GM18519 (cell line): ENCODE measurements around the gene CCDC148.
"Not testable (repeated sequence)": the region's sequence is repeated elsewhere in the genome, so short reads cannot be mapped to it uniquely, and the experiment has no call there.

Experiments used
- ATAC-seq: cut with Tn5 transposase; IDR thresholded peaks from one replicate; pipeline ENCODE4 v1.9.1; 2021; ENCODE audit warnings: mild to moderate bottlenecking, moderate library complexity; ENCODE audit not compliant: unreplicated experiment, low FRiP score

The CCDC148 gene

GRCh38 chr2:158443606-158444005 is 12.9 kb downstream of the CCDC148 start:
- no peak for ATAC-seq

- not testable (repeated sequence) for ATAC-seq
Measured at GRCh38 chr2:158439062-158439461, 17.5 kb downstream of the CCDC148 start.

GRCh38 chr2:158433716-158434115 is 22.8 kb downstream of the CCDC148 start:
- ATAC-seq, result not testable (repeated sequence)

- no peak for ATAC-seq
Measured at GRCh38 chr2:158432117-158432516, 24.4 kb downstream of the CCDC148 start.

- no peak for ATAC-seq
Measured at GRCh38 chr2:158414538-158414937, 42.0 kb downstream of the CCDC148 start.

GRCh38 chr2:158413581-158413980 is 43.0 kb downstream of the CCDC148 start:
- no peak for ATAC-seq

- ATAC-seq, result no peak
Measured at GRCh38 chr2:158412206-158412605, 44.3 kb downstream of the CCDC148 start.

- no peak for ATAC-seq
Measured at GRCh38 chr2:158411748-158412147, 44.8 kb downstream of the CCDC148 start.

- no peak for ATAC-seq
Measured at GRCh38 chr2:158410132-158410531, 46.4 kb downstream of the CCDC148 start.

- no peak for ATAC-seq
Measured at GRCh38 chr2:158407031-158407430, 49.5 kb downstream of the CCDC148 start.

GRCh38 chr2:158405341-158405740 is 51.2 kb downstream of the CCDC148 start:
- ATAC-seq, result no peak

GRCh38 chr2:158403237-158403636 is 53.3 kb downstream of the CCDC148 start:
- ATAC-seq, result peak; percentile 55

GRCh38 chr2:158402665-158403064 is 53.9 kb downstream of the CCDC148 start:
- no peak for ATAC-seq

GRCh38 chr2:158395166-158395565 is 61.4 kb downstream of the CCDC148 start:
- no peak for ATAC-seq

- ATAC-seq, result no peak
Measured at GRCh38 chr2:158394453-158394852, 62.1 kb downstream of the CCDC148 start.

GRCh38 chr2:158393886-158394285 is 62.7 kb downstream of the CCDC148 start:
- ATAC-seq, result no peak

- ATAC-seq, result no peak
Measured at GRCh38 chr2:158392687-158393086, 63.9 kb downstream of the CCDC148 start.

GRCh38 chr2:158391876-158392275 is 64.7 kb downstream of the CCDC148 start:
- ATAC-seq, result no peak

- no peak for ATAC-seq
Measured at GRCh38 chr2:158391361-158391760, 65.2 kb downstream of the CCDC148 start.

GRCh38 chr2:158388159-158388558 is 68.4 kb downstream of the CCDC148 start:
- no peak for ATAC-seq

- no peak for ATAC-seq
Measured at GRCh38 chr2:158385646-158386045, 70.9 kb downstream of the CCDC148 start.

- ATAC-seq, result no peak
Measured at GRCh38 chr2:158381978-158382377, 74.6 kb downstream of the CCDC148 start.

- ATAC-seq, result no peak
Measured at GRCh38 chr2:158381205-158381604, 75.3 kb downstream of the CCDC148 start.
